Superior temporal gyrus (tissue), 1 donor: ENCODE data around the gene ZNF536.
"Not testable (repeated sequence)": the region's sequence is repeated elsewhere in the genome, so short reads cannot be mapped to it uniquely, and the experiment has no call there.

Experiments used
- DNase-seq: peaks from one replicate; pipeline ENCODE4 v3.0.0-alpha.2; 2016; ENCODE audit errors: extremely low spot score

ZNF536 gene

GRCh38 chr19:30341611-30342201, 30.5 kb upstream of the ZNF536 start:
- DNase-seq = no peak

GRCh38 chr19:30342901-30343300, 29.3 kb upstream of the ZNF536 start:
- DNase-seq = no peak

DNA sequence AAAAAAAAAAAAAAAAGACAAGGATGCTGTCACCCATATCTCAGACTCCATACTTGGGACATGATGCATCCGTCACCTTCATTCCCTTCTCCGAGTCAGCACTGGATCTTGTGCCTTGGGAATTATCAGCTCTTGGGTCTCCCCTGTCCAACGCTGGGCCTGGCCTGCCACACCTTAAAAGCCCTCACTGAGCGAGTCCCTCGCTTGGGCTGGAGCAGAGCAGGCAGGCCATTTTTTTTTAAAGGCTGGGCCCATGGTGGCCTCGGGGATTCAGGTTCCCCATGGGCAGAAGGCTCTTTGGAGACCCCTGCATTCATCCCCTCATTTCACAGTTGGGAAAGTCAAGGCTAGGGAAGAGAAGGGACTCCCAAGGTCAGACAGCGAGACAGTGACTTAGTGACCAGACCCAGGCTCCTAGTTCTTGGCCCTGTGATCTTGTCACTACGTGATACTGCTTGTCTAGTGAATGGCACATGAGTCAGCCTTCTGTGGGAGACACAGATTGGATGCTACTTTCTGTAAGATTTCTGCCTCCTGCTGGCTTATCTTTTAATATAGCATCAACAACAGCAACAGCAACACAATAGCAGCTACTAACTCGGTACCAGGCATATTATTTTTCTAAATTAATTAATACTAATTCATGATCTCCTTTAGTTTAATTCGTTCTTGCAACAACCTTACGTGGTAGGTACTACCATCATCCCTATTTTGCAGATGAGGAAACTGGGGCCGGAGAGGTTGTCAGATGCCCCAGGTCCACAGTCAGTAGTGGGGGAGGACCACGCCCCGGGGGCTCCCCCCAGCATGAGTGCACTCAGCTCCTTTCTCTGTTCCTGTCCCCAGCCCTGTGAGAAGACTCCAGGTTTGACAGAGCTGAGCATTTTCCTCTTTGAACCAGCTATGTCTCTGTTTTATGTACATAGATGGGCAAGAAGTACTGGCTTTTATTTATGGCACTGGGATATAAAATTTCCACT, 27.4 kb upstream of the ZNF536 start:
- peak; percentile 82 for DNase-seq

DNA sequence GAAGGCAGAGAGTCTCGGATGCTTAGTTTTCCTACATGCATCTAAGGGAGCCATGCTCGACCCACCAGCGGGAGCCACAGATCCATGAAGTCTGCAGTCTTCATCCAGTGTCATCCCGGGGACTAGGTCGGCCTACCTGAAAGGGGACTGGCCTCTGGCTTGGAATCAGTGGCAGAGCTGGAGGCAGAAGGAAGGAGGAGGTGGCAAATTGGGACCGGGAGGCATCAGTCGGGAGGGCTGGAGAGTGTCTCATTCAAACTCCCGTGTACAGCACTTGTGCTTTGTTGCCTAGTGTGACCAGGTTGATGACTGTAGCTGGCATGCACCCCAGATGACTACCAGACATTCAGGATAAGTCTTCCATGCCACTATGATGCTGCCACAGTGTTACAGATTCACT, 26.5 kb upstream of the ZNF536 start:
- DNase-seq = no peak

DNA sequence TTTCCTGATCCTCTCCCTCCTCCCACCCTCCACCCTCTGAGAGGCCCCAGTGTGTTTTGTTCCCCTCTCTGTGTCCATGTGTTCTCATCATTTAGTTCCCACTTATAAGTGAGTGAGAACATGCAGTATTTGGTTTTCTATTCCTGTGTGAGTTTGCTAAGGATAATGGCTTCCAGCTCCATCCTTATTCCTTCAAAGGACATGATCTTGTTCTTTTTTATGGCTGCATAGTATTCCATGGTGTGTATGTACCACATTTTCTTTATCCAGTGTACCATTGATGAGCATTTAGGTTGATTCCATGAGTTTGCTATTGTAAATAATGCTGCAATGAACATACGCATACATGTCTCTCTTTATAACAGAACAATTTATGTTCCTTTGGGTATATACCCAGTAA, 25.7 kb upstream of the ZNF536 start:
- DNase-seq = not testable (repeated sequence)

GRCh38 chr19:30349131-30349730, 23.0 kb upstream of the ZNF536 start:
- no peak for DNase-seq

GRCh38 chr19:30350692-30351663, 21.2 kb upstream of the ZNF536 start:
- DNase-seq = no peak

DNA sequence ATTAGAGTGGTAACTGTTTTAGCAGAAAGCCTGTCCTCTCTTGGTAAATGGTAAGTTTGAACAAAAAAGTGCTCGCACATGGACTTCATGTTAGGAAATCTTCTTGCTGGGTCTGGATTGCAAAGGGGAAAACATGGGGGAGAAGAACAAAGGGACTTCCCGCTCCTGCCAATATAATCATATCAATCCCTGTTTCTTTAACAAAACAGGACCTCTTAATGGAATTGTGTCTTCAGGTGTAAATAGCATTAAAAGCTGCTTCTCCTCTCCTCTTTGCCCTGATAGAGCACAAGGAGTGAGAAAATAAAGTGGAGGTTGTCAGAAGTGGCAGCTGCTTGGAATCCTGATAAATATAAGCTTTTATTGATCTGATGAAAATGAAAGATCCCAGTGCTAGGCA, 20.4 kb upstream of the ZNF536 start:
- no peak for DNase-seq

DNA sequence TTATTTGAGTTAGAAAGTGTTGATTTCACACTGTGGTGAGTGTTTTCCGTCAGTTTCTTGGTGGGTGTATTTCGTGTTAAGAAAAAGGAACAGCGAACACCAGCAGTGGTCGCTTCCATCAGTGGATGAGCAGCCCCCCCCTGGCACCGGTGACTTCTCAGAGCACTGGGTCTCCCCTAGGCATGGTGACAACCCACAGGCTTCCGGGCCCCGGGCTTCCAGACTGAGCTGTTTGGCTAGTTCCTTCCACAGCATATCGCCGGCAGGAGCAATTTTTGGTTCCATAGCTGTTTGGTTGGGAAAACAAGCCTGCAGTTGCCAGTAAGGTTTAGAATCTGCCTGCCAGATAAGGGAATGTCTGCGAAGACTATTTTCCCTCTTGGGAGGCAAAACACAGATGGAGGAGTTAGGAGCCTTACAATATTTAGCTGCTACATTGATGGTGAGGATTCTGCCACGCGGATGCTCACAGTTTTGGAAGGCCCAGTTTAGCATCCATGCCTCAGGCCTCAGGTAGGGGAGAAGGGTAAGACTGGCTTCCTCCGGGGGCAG, 18.7 kb upstream of the ZNF536 start:
- DNase-seq = no peak

DNA sequence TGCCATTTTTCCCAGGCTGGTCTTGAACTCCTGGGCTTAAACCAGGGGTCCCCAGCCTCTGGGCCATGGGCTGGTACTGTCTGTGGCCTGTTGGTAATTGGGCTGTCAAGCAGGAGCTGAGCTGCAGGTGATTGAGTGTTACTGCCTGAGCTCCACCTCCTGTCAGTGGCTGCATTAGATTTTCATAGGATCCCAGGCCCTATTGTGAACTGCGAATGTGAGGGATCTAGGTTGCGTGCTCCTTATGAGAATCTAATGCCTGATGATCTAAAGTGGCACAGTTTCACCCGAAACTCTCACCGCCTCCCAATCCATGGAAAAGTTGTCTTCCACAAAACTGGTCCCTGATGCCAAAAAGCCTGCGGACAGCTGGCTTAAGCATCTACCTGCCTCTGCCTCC, 16.6 kb upstream of the ZNF536 start:
- no peak for DNase-seq

- no peak for DNase-seq
Observed at GRCh38 chr19:30356951-30357579, 15.1 kb upstream of the ZNF536 start.

DNA sequence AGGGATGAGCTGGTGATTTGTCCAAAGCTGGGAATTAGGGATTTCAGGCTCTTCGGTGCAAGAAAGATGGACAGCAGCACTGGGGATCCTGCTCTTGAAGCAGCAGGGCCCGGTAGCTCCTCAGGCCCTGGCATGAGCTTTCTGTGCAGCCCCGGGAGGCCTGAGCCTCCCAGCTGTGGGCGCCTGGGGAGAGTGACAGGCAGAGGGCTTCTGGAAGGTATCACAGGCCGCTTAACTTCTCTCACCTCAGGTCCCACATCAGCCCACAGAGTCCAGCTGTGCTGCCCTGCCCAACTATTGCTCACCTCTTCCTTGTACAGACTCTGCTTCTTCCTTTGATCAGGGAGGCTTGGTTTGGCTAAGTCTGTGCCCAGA, 14.6 kb upstream of the ZNF536 start:
- DNase-seq = no peak

GRCh38 chr19:30358319-30358718, 13.9 kb upstream of the ZNF536 start:
- DNase-seq = no peak

GRCh38 chr19:30358821-30359580, 13.2 kb upstream of the ZNF536 start:
- no peak for DNase-seq

GRCh38 chr19:30359936-30360335, 12.2 kb upstream of the ZNF536 start:
- DNase-seq = no peak

- peak; percentile 65 for DNase-seq
Observed at GRCh38 chr19:30360376-30361106, 11.6 kb upstream of the ZNF536 start.

DNA sequence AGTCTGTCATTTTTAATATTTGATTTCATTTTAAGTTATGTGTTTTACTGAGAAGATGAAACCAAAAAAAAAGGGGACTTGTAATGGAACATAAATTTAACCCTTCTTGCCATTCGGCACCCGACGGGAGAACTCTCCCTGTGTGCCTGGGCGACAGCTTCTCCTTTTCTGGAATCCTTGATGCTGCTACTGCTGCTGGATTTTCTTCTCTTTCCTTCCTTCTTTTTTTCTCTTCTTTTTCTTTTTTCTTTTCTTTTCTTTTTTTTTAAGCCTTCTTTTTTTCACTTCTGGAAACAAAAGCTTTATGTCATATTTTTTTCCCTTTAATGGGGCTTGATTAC, 11.1 kb upstream of the ZNF536 start:
- DNase-seq = peak; percentile 44

DNA sequence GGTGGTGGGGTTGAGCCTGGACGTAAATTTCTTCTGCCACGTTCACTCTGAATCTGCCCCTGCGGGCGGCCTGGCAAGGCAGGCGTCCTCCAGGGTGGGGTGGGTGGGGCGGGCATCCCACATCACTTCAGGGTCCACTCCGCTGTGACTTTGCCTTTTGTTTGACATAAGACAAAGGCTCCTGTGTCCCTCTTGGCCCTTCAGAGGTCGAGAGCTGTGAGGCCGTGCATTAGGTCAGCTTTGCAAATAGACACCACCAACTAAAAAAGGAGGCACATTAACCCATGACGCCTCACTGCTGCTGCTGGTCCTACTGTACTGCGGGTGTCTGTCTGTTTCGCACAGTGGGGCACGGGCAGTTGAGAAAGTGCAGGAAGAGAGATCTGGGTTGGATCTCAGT, 10.5 kb upstream of the ZNF536 start:
- DNase-seq = no peak

GRCh38 chr19:30362156-30362754, 9.9 kb upstream of the ZNF536 start:
- DNase-seq = no peak
